GM19025 (cell line): ENCODE measurements around the gene LRRC43.
A peak's percentile ranks its signal among the peaks of the same experiment; 100 is the strongest.

Source experiments
- ATAC-seq: cut with Tn5 transposase; IDR thresholded peaks from one replicate; pipeline ENCODE4 v1.9.1; 2021; ENCODE audit warnings: mild to moderate bottlenecking, low read depth, moderate library complexity; ENCODE audit not compliant: unreplicated experiment

LRRC43 gene

DNA sequence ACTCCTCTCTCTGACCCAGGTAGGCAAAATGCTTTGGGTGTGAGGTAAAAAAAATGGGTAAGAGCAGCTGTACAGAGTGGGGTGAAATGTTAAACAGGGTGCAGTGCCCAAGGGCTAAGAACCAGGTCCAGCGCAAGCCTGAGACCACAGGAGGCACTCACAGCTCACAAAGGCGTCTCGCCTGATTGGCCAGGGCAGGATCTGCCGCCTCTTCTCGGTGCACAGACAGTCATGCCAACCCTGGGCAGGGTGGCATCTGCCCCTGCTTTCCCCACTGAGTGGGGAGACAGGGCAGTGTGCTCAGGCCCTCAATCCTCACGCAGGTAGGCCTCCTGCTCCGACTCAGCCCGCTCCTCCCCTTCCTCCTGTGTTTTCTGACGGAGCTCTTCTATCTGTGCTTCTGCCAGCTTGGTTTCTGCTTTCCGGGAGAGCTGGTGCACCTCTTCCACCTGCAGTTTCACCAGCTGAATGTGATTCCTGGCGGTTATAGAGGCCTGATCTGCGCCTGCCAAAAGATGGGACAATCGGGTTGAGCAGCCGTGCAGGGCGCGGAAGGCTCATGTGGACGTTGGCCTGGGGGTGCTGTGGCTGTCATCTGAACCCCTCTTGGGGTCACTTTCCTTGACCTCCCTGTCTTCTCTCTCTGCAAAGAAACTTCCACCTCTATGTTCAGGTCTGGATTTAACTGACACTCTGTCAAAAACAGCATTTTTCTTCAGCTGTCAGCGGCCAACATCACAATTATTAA lies 25.3 kb downstream of the LRRC43 start:
- no peak for ATAC-seq

GRCh38 chr12:122215771-122216170 lies 32.8 kb downstream of the LRRC43 start:
- ATAC-seq: no peak

DNA sequence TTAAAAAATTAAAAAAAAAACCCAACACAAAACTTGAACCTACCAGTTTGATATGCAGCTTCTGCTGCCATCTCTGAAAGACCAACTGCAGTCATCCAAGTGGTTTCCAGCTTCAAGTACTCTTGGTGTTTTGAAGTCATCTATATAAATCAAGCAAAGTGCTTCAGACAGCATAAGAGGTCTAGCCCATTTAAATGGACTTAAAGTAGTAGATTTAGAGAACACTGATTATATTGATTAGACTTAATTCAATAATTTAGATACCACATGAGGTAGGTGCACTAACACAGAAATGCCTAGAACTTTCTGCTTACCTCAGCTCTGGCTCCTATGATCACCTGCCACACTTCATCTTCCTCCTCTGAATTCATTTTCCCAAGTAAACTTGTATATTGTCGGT lies 33.5 kb downstream of the LRRC43 start:
- no peak for ATAC-seq

DNA sequence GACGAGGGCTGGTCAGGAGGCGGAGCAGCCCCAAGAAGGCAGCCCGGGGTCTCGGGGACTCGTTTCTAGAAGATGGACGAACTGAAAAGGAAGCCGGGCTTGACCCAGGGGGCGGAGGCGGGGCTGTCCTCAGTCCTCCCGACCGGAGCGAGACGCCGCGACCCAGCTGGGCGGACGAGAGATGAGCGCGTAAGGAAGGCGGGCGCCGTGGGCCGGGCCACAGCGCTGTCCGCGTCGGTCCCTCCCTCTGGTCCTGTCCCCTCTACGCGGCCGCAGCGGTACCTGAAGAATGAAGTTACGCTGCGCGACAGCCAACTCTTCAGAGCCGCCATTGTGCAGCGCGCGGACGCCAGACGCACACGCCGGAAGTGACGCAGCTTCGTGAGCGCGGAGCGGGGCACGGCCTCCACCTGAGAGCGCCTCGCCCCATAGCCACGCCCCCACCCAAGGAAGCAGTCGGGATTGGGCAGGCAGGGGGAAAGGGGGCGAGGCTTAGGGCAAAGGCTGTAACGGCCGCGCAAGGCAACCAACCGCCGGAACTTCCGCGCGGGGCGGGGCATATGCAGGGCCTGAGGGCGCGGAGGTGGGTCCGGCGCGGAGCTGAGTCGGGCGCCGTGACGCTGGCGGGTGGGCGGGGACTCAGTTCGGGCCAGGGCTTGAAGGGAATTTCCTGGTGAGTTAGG lies 42.9 kb downstream of the LRRC43 start, which contains the start of gene DIABLO:
TSS of gene DIABLO (minus strand) at position 370 of the 683 bp plus-strand sequence. CDS start at position 332, 38 bp downstream.
- peak; percentile 94 for ATAC-seq

DNA sequence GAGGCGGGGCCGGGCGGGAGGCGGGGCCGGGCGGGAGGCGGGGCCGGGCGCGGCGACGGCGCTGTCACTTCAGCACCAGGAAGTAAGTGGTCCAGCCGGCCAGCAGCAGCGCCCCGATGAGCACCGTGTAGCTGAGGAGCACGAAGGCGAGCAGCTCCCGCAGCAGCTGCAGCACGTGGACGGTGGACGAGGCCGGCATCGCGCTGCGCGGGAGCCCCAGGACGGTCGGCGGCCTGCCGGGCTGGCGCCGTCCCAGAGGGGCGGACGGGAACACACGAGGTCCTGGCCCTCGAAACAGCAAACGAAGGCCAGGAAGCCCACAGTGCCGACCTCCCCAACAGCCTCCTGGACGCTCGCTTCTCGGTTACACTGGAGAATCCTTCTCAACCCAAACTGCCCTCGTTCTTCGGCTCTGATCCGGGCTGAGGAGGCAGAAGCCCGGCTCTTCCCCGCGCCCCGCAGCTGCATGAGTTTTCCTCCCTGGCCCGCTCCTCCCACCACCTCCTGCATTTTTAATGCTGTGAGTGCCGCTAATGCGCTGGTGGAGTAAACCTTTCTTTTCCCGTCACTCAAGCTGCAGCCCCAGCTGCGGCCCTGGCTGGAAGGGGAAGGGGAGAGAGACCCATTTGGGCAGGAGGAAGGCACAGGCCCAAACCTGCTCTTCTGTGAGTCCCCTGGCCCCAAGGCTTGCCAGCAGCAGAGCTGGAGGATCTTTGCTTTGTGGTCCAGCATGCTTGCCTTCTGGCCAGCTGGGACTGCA lies 43.6 kb downstream of the LRRC43 start:
- no peak for ATAC-seq

GRCh38 chr12:122227341-122227740 lies 44.4 kb downstream of the LRRC43 start:
- ATAC-seq: no peak

DNA sequence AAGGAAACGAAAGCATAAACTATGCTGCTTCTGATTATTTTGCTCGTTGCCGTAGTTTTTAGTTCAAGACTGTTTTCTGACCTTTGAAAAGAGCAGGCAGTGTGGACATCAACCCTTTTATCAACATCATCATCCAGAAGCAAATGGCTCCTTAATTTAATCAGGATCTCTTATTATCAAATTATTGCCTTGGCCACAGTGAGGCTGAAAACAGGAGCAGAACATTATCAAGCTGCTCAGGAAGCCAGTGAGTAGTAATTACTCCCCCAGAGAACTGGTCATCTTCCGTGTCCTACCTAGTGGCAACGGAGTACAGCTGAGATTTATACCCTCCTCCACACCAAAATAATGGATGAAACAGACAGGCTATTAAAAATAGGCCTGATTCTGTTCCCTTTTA lies 45.2 kb downstream of the LRRC43 start:
- ATAC-seq: no peak

GRCh38 chr12:122230798-122231197 lies 47.9 kb downstream of the LRRC43 start:
- ATAC-seq: no peak

DNA sequence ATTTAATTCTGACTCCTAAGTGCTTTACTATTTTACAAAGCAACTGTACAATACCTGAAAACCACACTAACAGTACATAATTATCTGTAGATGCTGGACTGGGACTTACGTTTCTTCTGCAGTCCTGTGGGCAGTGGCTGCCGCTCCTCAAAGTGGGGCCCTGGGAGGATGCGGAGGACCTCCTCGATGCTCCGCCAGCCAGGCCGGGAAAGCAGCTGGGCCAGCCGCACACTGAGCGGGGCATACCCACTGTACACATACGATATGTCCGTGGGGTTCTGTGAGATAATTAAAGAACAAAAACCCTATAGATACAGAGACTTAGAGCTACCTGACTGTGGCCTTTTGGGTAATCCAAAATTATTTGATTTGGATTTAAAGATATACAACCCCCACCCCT lies 49.8 kb downstream of the LRRC43 start:
- no peak for ATAC-seq

GRCh38 chr12:122235741-122236140 lies 52.8 kb downstream of the LRRC43 start:
- ATAC-seq: no peak

DNA sequence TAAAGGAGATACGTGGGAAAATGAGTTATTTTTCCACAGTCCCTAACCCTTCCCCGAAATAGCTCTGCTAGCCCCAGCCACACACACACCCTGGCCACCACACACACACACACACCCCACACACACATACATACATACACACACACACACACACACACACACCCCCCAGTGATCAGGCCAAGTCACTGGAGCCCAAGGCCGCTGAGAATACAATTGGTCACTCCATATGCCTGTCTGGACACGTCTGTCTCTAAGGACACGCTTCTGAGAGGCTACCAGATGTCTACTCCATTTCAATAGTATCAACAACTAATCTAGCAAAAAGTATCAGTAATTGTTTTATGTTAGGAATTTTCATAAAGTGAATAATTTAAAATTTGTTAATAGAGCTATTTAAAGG lies 55.9 kb downstream of the LRRC43 start:
- ATAC-seq: no peak

DNA sequence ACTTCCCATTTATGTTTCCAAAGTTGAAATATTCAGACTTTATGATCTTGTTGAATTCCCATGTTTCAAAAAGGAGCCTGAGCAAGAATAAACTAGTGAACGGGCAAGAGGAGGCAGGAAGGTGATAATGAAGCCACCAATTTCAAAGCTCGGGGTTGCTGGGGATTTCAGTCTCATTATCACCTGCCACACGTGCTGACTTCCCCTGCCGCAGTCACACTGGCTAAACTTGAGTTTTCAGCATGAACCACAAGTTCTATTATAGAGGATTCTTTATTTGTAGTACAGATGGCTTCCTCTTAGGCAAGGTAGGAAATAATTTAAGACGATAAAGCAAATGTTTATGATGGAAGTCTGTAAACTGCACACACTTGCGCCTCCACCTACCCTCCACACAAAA lies 61.0 kb downstream of the LRRC43 start:
- ATAC-seq: no peak

DNA sequence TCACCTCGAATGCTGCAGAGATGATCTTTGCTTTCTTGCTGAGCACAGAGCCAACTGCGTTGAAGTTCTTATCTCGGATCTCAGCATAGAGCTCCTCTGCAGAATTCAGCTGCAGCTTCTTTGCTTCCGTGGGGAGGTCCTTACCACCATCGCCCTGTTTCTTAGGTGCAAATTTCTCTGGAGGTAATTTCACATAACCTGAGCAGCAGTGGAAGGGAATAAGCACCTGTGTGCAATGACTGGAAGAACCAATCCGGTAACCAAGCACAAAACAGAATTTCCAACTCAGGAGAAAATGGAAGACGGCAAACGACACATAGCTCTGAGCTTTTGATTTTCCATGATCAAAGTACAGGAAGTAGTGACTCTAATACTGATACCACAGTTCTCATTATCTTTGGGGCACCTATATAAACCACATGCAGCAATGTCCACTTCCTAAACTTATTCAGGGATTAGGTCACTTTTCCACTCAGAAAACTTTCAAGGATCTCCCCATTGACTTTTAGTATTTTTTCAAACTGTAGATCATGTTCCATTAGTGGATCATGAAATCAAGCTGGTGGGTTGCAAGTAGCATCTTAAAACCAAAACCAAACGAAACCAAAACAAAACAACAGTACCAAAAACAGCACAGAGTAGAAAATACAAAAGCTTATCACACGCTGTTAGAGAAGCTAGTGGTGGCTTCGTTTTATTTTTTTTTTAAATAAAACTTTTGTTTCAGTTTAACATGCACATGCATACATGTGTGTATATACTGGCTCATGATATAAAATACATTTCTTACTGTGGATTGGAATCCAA lies 61.8 kb downstream of the LRRC43 start:
- ATAC-seq: no peak

DNA sequence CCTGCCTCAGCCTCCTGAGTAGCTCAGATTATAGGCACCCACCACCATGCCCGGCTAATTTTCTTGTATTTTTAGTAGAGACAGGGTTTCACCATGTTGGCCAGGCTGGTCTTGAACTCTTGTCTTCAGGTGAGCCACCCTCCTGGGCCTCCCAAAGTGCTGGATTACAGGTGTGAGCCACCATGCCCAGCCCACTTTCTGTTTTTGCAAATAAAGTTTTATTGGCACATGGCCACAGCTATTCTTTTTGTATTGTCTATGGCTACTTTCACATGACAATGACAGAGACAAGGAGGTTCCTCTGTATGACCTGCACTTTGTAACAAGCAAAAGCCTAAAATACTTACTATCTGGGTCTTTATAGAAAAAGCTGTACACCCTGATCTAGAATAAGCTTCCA lies 62.6 kb downstream of the LRRC43 start:
- no peak for ATAC-seq

DNA sequence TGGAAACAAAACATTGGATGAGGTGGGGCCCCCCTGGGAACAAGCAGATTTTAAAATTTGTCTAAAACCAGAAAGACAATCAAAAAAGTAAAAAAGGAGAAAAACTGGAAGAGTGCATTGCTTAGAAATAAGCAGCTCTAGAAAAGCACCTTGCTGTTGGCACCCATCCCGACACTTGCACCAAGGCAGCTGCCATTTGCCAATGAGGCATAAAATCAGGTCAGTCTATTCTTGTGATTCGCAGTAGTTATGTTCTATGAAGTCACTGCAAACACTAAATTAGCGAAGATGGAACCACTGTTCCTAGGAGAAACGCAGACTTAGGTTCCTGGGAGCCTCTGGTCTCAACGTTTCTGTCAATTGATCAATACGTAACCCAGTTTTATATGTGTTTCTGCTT lies 67.1 kb downstream of the LRRC43 start:
- no peak for ATAC-seq

GRCh38 chr12:122250536-122250935 lies 67.6 kb downstream of the LRRC43 start:
- no peak for ATAC-seq
